ENCODE data around the gene TSPAN31.

DNA sequence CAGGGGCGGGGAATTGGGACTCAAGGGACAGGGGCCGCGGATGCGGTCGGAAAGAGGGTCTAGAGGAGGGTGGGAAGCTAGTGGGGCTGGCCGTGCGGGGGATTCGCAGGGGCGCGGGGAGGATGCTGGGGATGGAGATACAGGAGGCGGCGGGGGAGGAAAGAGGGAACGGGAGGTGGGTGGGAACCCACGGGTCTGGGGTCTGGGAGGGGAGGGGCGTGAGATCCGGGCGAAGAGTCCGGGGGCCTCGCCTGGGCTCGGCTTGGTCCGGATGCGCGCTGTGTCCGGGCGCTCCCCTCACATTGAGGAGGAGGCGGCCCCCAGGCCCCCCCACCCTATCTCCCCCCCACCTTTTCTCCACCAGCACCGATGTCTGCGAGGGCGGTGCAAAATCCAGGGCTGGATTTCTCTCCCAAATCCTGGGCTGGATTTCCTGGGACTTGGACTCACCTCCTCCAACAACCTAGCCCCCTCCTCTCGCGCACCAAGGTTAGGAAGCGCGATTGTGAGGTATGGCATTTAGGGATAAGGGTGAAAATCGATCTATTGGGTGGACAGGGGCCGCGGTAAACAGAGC lies 6.1 kb upstream of the TSPAN31 start, which contains the start of gene AGAP2:
- TF ChIP-seq EZH2 (IDR thresholded peaks at IDR 0.05) (no peak), POLR2AphosphoS5 (IDR thresholded peaks at IDR 0.05; ENCODE audit: borderline replicate concordance, low read depth, low read length) (no peak)
